ENCODE measurements around the gene HAO1. TPM values are rescaled to one million over a fixed set of nuclear protein-coding genes. Genes with fewer than 3 reads are reported as not detected.

Gene HAO1
- total and polyA plus RNA-seq, 2 of the 13 experiments (the other 11 are each of a cell fraction or from before 2014, with no cell fraction given) = 0.03 TPM; not detected in 1

DNA sequence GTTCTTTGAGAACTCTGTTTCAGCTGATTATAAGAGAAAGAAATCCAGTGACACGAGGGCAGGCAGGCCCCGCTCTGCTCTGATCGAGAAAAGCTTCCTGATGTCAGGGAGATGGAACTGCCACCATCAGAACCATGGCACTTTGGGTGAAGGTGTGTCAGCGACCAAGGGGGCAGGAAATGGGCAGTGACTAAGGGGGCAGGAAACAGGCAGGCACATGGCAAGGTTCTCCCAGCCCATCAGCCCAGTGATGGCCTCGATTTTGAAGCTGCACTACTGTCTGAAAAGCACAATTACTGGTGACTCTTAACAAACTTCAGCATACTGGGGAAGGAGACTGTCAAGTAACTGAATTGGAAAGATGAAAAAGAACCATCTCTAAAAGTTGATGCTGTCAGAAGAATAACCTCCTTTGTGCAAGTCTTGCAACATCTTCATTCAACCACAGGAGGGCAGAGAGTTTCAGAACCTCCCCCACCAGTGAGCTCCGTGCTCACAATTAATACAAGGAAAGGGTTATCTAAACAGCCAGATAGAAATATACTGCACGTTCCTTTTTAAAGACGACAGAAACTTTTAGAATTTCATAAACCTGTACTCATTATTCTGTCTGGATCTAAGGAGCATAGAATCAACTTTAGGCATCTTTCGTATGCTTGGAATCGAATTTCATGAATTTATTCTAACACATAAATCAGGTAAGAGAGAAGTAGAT lies 40.2 kb upstream of the HAO1 start:
- Histone ChIP-seq H2AFZ (ENCODE audit: low read length) (no peak overlapping the region), H3K27ac (ENCODE audit: extremely low read length, insufficient read depth, low read length) (no peak overlapping the region), H3K36me3 (replicated peaks in 1 of 2; ENCODE audit: control insufficient read depth in 1 of 2, insufficient read depth in 2 of 2, low read length in 2 of 2) (no peaks in the 10 kb centered on the region; a peak in 1 of 5 replicates), H3K4me2 (ENCODE audit: low read depth, low read length) (peak overlapping the region; percentile 36), H3K9me3 (ENCODE audit: low read length) (no peaks in the 10 kb centered on the region), H3K79me2 (ENCODE audit: insufficient read depth, low read length) (no peaks in the 10 kb centered on the region), H3K4me1 (ENCODE audit: insufficient read depth, low read length) (peaks cover 22% of the 10 kb centered on the region), H3K9ac (ENCODE audit: insufficient read depth, low read depth, low read length) (no peak overlapping the region), H4K20me1 (ENCODE audit: insufficient read depth, low read length) (no peaks in the 10 kb centered on the region), H3K4me3 (replicated peaks in 1 of 3; ENCODE audit: insufficient read depth in 1 of 3, low read depth in 2 of 3, low read length in 3 of 3) (peak overlapping the region in 1 of 3 experiments; percentile 0; a peak in 1 of 6 replicates), H3K27me3 (ENCODE audit: control insufficient read depth in 1 of 2, insufficient read depth in 2 of 2, low read length in 2 of 2) (no peaks in the 10 kb centered on the region)
- ATAC-seq = peak; percentile 88
- FAIRE-seq = peak; percentile 95
- DNase-seq (ENCODE audit: low spot score) = peak; percentile 79
- 57% methylated on average over 10 of the region's 10 CpGs for WGBS (ENCODE audit: low lambda C conversion rate)
- ChIA-PET POLR2A (interaction anchor here (1.4 kb wide), 1 partner anchor 39 kb away, joined by 6 read pairs; the partner anchor contains the start of gene TMX4), CTCF (ENCODE audit: low intra/inter-chr PET ratio, low total read pairs) (interaction anchor here (1.2 to 3.1 kb wide), 3 partner anchors 39 to 741 kb away, joined by 3 to 35 read pairs (median 5); partner anchors contain the start of gene TMX4)
- intact Hi-C loops (cut with micrococcal nuclease; ENCODE audit: unreplicated experiment) = loop anchor here (1.0 to 2.0 kb wide), 4 partner anchors 39 to 742 kb away; partner anchors contain the start of gene TMX4
- BruUV-seq (replicated peaks) = no TSS peak
- in situ Hi-C loops (cut with HindIII; ENCODE audit: extremely low pct_ligation_motif_present, low pct_unique_long_range_greater_than_20kb) = no loop called here
- TF ChIP-seq NR0B2 (CRISPR knock-in tag; IDR thresholded peaks at IDR 0.05) = no peak
- TF ChIP-seq CBFB (CRISPR knock-in tag; IDR thresholded peaks at IDR 0.05) = no peak
- no peak for TF ChIP-seq POLR2A (IDR thresholded peaks at IDR 0.05; ENCODE audit: insufficient read depth in 1 of 2, low read depth in 2 of 2, low read length in 2 of 2)
- TF ChIP-seq, protein P1, sequence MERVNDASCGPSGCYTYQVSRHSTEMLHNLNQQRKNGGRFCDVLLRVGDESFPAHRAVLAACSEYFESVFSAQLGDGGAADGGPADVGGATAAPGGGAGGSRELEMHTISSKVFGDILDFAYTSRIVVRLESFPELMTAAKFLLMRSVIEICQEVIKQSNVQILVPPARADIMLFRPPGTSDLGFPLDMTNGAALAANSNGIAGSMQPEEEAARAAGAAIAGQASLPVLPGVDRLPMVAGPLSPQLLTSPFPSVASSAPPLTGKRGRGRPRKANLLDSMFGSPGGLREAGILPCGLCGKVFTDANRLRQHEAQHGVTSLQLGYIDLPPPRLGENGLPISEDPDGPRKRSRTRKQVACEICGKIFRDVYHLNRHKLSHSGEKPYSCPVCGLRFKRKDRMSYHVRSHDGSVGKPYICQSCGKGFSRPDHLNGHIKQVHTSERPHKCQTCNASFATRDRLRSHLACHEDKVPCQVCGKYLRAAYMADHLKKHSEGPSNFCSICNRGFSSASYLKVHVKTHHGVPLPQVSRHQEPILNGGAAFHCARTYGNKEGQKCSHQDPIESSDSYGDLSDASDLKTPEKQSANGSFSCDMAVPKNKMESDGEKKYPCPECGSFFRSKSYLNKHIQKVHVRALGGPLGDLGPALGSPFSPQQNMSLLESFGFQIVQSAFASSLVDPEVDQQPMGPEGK (CRISPR knock-in tag; IDR thresholded peaks at IDR 0.05) = peak; percentile 21; the same call in 1 of the 2 replicates
- TF ChIP-seq, protein P2, sequence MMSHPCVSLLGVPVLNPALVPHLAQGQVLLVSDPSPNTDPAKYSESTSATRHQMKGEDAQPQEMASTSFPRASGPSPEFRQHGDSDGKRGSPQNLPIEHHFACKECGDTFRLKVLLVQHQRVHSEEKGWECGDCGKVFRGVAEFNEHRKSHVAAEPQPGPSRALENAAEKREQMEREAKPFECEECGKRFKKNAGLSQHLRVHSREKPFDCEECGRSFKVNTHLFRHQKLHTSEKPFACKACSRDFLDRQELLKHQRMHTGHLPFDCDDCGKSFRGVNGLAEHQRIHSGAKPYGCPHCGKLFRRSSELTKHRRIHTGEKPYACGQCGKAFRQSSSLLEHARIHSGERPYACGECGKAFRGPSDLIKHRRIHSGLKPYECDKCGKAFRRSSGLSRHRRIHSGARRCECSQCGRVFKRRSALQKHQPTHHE (CRISPR knock-in tag; IDR thresholded peaks at IDR 0.05; ENCODE audit: borderline replicate concordance) = no peak
- TF ChIP-seq ZNF232 (CRISPR knock-in tag; IDR thresholded peaks at IDR 0.05; ENCODE audit: borderline replicate concordance) = no peak
- TF ChIP-seq ZNF160 (CRISPR knock-in tag; IDR thresholded peaks at IDR 0.05) = no peak
- no peak for TF ChIP-seq ZBTB38 (CRISPR knock-in tag; IDR thresholded peaks at IDR 0.05)
- no peak for TF ChIP-seq MLLT10 (CRISPR knock-in tag; IDR thresholded peaks at IDR 0.05)
- no peak for TF ChIP-seq PRMT3 (CRISPR knock-in tag; IDR thresholded peaks at IDR 0.05; ENCODE audit: borderline replicate concordance, low read depth)
- TF ChIP-seq NR2F6 (IDR thresholded peaks at IDR 0.05) = no peak
- TF ChIP-seq NR2F6 (CRISPR knock-in tag; IDR thresholded peaks at IDR 0.05) = peak; percentile 40; the same call in 1 of the 2 replicates
- no peak for TF ChIP-seq ZNF629 (CRISPR knock-in tag; conservative IDR thresholded peaks at IDR 0.05)
- TF ChIP-seq, protein P3, sequence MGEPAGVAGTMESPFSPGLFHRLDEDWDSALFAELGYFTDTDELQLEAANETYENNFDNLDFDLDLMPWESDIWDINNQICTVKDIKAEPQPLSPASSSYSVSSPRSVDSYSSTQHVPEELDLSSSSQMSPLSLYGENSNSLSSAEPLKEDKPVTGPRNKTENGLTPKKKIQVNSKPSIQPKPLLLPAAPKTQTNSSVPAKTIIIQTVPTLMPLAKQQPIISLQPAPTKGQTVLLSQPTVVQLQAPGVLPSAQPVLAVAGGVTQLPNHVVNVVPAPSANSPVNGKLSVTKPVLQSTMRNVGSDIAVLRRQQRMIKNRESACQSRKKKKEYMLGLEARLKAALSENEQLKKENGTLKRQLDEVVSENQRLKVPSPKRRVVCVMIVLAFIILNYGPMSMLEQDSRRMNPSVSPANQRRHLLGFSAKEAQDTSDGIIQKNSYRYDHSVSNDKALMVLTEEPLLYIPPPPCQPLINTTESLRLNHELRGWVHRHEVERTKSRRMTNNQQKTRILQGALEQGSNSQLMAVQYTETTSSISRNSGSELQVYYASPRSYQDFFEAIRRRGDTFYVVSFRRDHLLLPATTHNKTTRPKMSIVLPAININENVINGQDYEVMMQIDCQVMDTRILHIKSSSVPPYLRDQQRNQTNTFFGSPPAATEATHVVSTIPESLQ (CRISPR knock-in tag; conservative IDR thresholded peaks at IDR 0.05) = no peak
- no peak for TF ChIP-seq XRCC5 (optimal IDR thresholded peaks at IDR 0.05; ENCODE audit: low read length)
- TF ChIP-seq EP300 (IDR thresholded peaks at IDR 0.05; ENCODE audit: low read depth in 2 of 2, low read length in 2 of 2) = no peak
- no peak for TF ChIP-seq EP300 (CRISPR knock-in tag; IDR thresholded peaks at IDR 0.05; ENCODE audit: borderline replicate concordance)
- 0 out of 2 replicates have a peak, but pooled peaks have one; percentile 37 for TF ChIP-seq CC2D1A (CRISPR knock-in tag; IDR thresholded peaks at IDR 0.05)
